ENCODE data around the gene SKA1. TPM values are rescaled to one million over a fixed set of nuclear protein-coding genes. Genes with fewer than 3 reads are reported as not detected.
"Not testable (repeated sequence)": the region's sequence is repeated elsewhere in the genome, so short reads cannot be mapped to it uniquely, and the experiment has no call there.

The SKA1 gene
- total and polyA plus RNA-seq, 10 donors, result 0.48 to 4.2 (median 1.7) TPM

- no peak for DNase-seq
- Histone ChIP-seq H3K27ac (no peak overlapping the region), H3K27me3 (replicated peaks in 1 of 7) (peaks cover 0 to 8% (median 0%) of the 10 kb centered on the region in 7 donors), H3K36me3 (no peaks in the 10 kb centered on the region), H3K4me1 (peaks cover 0 to 9% (median 0%) of the 10 kb centered on the region in 6 donors), H3K9me3 (peaks cover 0 to 15% (median 11%) of the 10 kb centered on the region in 8 donors), H3K4me3 (no peak overlapping the region)
- intact Hi-C loops (cut with DNase I; ENCODE audit: low total_unique reads), result no loop called here
- WGBS, 5 donors, result 61 to 95% (median 79%) methylated on average over 3 of the region's 3 CpGs
- no peak for TF ChIP-seq POLR2A (IDR thresholded peaks at IDR 0.05)
- TF ChIP-seq CTCF (IDR thresholded peaks at IDR 0.05 in 8 of 11, conservative IDR thresholded peaks at IDR 0.05 in 3 of 11), result no peak
- no peak for TF ChIP-seq POLR2AphosphoS5 (IDR thresholded peaks at IDR 0.05)
Measured at GRCh38 chr18:50428531-50429206, 53.8 kb downstream of the SKA1 start.

GRCh38 chr18:50429207-50429948, 54.5 kb downstream of the SKA1 start:
- no peaks in the 10 kb centered on the region for H3K36me3 ChIP-seq
- peak in 8 of 11 experiments; percentile 11 to 62 (median 42) for TF ChIP-seq CTCF (IDR thresholded peaks at IDR 0.05 in 8 of 11, conservative IDR thresholded peaks at IDR 0.05 in 3 of 11)
- no peak for TF ChIP-seq POLR2AphosphoS5 (IDR thresholded peaks at IDR 0.05)
- peaks cover 0 to 9% (median 0%) of the 10 kb centered on the region in 6 donors for H3K4me1 ChIP-seq
- peaks cover 0 to 7% (median 0%) of the 10 kb centered on the region in 7 donors for H3K27me3 ChIP-seq (replicated peaks in 1 of 7)
- H3K9me3 ChIP-seq, result peaks cover 0 to 15% (median 11%) of the 10 kb centered on the region in 8 donors
- 29 to 33% (median 30%) methylated on average over 5 of the region's 5 CpGs for WGBS, 5 donors
- no peak overlapping the region for H3K27ac ChIP-seq
- intact Hi-C loops (cut with DNase I; ENCODE audit: low total_unique reads), result no loop called here
- DNase-seq, result no peak
- H3K4me3 ChIP-seq, result no peak overlapping the region

- no peak for TF ChIP-seq CTCF (IDR thresholded peaks at IDR 0.05 in 8 of 11, conservative IDR thresholded peaks at IDR 0.05 in 3 of 11)
- TF ChIP-seq POLR2AphosphoS5 (IDR thresholded peaks at IDR 0.05), result no peak
- TF ChIP-seq POLR2A (IDR thresholded peaks at IDR 0.05), result no peak
- DNase-seq, result no peak
- no peak overlapping the region for H3K27ac ChIP-seq
- H3K4me3 ChIP-seq, result no peak overlapping the region
- no peaks in the 10 kb centered on the region for H3K36me3 ChIP-seq
- peaks cover 0 to 4% (median 0%) of the 10 kb centered on the region in 8 donors for H3K9me3 ChIP-seq
- intact Hi-C loops (cut with DNase I; ENCODE audit: low total_unique reads), result no loop called here
- peaks cover 0 to 7% (median 0%) of the 10 kb centered on the region in 7 donors for H3K27me3 ChIP-seq (replicated peaks in 1 of 7)
- H3K4me1 ChIP-seq, result peaks cover 0 to 9% (median 0%) of the 10 kb centered on the region in 6 donors
- 85 to 96% (median 90%) methylated on average over 3 of the region's 3 CpGs for WGBS, 5 donors
Measured at GRCh38 chr18:50432915-50433314, 58.1 kb downstream of the SKA1 start.

GRCh38 chr18:50436742-50437141, 61.9 kb downstream of the SKA1 start:
- H3K4me1 ChIP-seq; H3K9me3 ChIP-seq; DNase-seq; H3K27ac ChIP-seq; H3K4me3 ChIP-seq; H3K27me3 ChIP-seq (replicated peaks in 1 of 7); intact Hi-C loops (cut with DNase I; ENCODE audit: low total_unique reads); H3K36me3 ChIP-seq: not testable (repeated sequence)
- WGBS, 5 donors, result 78 to 100% (median 100%) methylated on average over 1 of the region's 1 CpG

Data from spleen (tissue), 11 donors.